ENCODE measurements around the gene NAALADL2.

NAALADL2 gene

GRCh38 chr3:175065497-175065896 is 206.4 kb downstream of the NAALADL2 start:
- H3K4me3 ChIP-seq (ENCODE audit: low read depth, low read length) = no peak overlapping the region
- no peak for DNase-seq
- H3K27ac ChIP-seq = no peak overlapping the region
- H3K36me3 ChIP-seq (replicated peaks) = no peaks in the 10 kb centered on the region
- no peak for TF ChIP-seq CTCF (IDR thresholded peaks at IDR 0.05; ENCODE audit: low read depth, low read length, missing control alignments)
- in situ Hi-C loops (cut with HindIII; ENCODE audit: low pct_ligation_motif_present, low sequenced_read_pairs) = no loop called here
- H3K27me3 ChIP-seq (replicated peaks) = no peaks in the 10 kb centered on the region

GRCh38 chr3:175066617-175067415 is 207.7 kb downstream of the NAALADL2 start:
- in situ Hi-C loops (cut with HindIII; ENCODE audit: low pct_ligation_motif_present, low sequenced_read_pairs) = no loop called here
- Histone ChIP-seq H3K27me3 (replicated peaks) (no peaks in the 10 kb centered on the region), H3K4me3 (ENCODE audit: low read depth, low read length) (no peak overlapping the region), H3K36me3 (replicated peaks) (no peaks in the 10 kb centered on the region), H3K27ac (no peak overlapping the region)
- no peak for DNase-seq
- TF ChIP-seq CTCF (IDR thresholded peaks at IDR 0.05; ENCODE audit: low read depth, low read length, missing control alignments) = no peak

DNA sequence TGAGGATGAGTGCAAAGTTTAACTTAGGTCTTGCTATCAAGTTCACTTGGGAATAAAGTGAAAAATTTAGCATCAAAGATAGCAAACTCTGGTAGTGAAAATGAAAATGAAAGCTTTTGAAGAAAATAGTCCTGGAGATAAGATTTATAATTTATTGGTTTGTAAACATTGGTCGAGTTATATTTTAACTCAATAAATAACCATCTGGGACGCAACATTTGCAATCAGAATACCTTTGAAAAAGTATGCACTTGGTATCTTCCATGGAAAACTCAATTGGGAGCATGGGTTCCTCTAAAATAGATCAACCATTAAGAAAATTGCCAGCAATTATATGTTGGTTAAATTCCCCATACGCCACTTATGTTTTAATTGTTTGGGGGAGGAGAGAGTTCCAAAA is 209.5 kb downstream of the NAALADL2 start:
- TF ChIP-seq CTCF (IDR thresholded peaks at IDR 0.05; ENCODE audit: low read depth, low read length, missing control alignments) = no peak
- no peak overlapping the region for H3K27ac ChIP-seq
- no peaks in the 10 kb centered on the region for H3K27me3 ChIP-seq (replicated peaks)
- in situ Hi-C loops (cut with HindIII; ENCODE audit: low pct_ligation_motif_present, low sequenced_read_pairs) = no loop called here
- H3K4me3 ChIP-seq (ENCODE audit: low read depth, low read length) = no peak overlapping the region
- no peaks in the 10 kb centered on the region for H3K36me3 ChIP-seq (replicated peaks)
- no peak for DNase-seq

GRCh38 chr3:175070946-175071345 is 211.8 kb downstream of the NAALADL2 start:
- no peak for DNase-seq
- Histone ChIP-seq H3K4me3 (ENCODE audit: low read depth, low read length) (no peak overlapping the region), H3K36me3 (replicated peaks) (no peaks in the 10 kb centered on the region), H3K27me3 (replicated peaks) (no peaks in the 10 kb centered on the region), H3K27ac (no peak overlapping the region)
- no peak for TF ChIP-seq CTCF (IDR thresholded peaks at IDR 0.05; ENCODE audit: low read depth, low read length, missing control alignments)
- in situ Hi-C loops (cut with HindIII; ENCODE audit: low pct_ligation_motif_present, low sequenced_read_pairs) = no loop called here

DNA sequence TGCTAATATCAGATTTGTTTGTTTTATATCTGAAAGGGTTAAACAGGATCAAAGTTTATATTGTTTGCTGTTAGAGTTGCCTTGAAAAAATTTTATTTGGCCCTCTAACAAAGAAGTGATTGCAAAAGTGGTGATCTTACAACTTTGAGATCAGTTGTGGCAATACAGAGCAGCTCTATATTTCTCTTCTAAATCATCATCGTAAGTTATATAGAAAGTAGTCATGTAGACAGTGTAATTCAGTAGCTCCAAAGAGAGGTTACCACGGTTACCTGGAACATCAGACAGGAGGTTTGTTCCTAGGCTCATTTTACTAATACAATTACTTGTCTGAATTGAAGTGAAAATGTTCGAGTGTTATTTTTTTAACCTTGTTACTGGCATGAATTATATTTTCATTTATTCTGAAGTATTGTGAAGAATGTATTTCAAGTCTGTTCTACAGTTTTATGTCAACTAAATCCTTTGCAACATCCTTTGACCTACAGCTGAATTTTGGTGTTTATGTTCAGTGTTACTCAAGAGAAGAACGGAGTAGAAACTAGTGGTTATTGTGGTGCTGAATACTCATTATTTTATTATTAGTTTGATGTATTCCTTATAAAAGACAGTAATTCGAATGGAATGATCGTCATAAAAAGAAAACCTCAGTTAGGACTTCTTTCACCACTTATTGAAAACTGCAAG is 214.2 kb downstream of the NAALADL2 start:
- Histone ChIP-seq H3K36me3 (replicated peaks) (no peaks in the 10 kb centered on the region), H3K4me3 (ENCODE audit: low read depth, low read length) (no peak overlapping the region), H3K27me3 (replicated peaks) (no peaks in the 10 kb centered on the region), H3K27ac (no peak overlapping the region)
- in situ Hi-C loops (cut with HindIII; ENCODE audit: low pct_ligation_motif_present, low sequenced_read_pairs) = no loop called here
- TF ChIP-seq CTCF (IDR thresholded peaks at IDR 0.05; ENCODE audit: low read depth, low read length, missing control alignments) = no peak
- DNase-seq = peak; percentile 30
